Activated CD4-positive, alpha-beta T cell treated with anti-CD3 and anti-CD28 coated beads, Interleukin-2, amount 10 ng/mL, durations not matched to agents 7 days and 5 days (primary cell): ENCODE results near the gene ARHGEF17. TPM values are rescaled to one million over a fixed set of nuclear protein-coding genes. Genes with fewer than 3 reads are reported as not detected.

Source experiments
- CTCF ChIA-PET: fragments of 350-600 bp; sonication (Branson Sonifier 250); formaldehyde crosslinking; loops from one replicate; lab custom pipeline; 2021; ENCODE audit warnings: antibody characterized with exemption; lab: Charles Lee
- POLR2A ChIA-PET: fragments of 350-600 bp; sonication (Branson Sonifier 250); formaldehyde crosslinking; loops from one replicate; lab custom pipeline; 2021; ENCODE audit warnings: antibody characterized with exemption; lab: Charles Lee
- DNase-seq: peaks from one replicate; pipeline ENCODE4 v3.0.0-alpha.2; 2020
- H3K27ac Mint-ChIP-seq: one replicate; pipeline ENCODE4 v1.8.0; 2021; ENCODE audit warnings: mild to moderate bottlenecking, moderate library complexity, mixed read lengths
- H3K27me3 Mint-ChIP-seq: one replicate; pipeline ENCODE4 v1.8.0; 2021; ENCODE audit warnings: mixed read lengths
- H3K36me3 Mint-ChIP-seq: one replicate; pipeline ENCODE4 v1.8.0; 2021; ENCODE audit warnings: low read depth, mixed read lengths
- H3K4me1 Mint-ChIP-seq: one replicate; pipeline ENCODE4 v1.8.0; 2021; ENCODE audit warnings: mixed read lengths
- H3K4me3 Mint-ChIP-seq: one replicate; pipeline ENCODE4 v1.8.0; 2021; ENCODE audit warnings: mild to moderate bottlenecking, moderate library complexity, mixed read lengths
- H3K9me3 Mint-ChIP-seq: one replicate; pipeline ENCODE4 v1.8.0; 2021; ENCODE audit warnings: mixed read lengths
- total RNA-seq, 2 experiments: library from RNA; stranded (reverse); gene quantifications; one replicate each; pipeline ENCODE4 v1.2.3, GENCODE V29; 2021

The ARHGEF17 gene
- total RNA-seq, 2 experiments from 2014 or later: not detected

GRCh38 chr11:73322382-73323306, 14.6 kb downstream of the ARHGEF17 start:
- CTCF ChIA-PET: interaction anchor here (1.8 to 5.1 kb wide), 2 partner anchors 13 to 15 kb away, joined by 5 to 26 read pairs; no protein-coding TSS in a partner anchor
- peaks cover 4% of the 10 kb centered on the region for H3K4me1 Mint-ChIP-seq

GRCh38 chr11:73323464-73323863, 15.4 kb downstream of the ARHGEF17 start:
- H3K9me3 Mint-ChIP-seq: no peaks in the 10 kb centered on the region
- ChIA-PET POLR2A (no interaction called here), CTCF (interaction anchor here (1.8 to 5.1 kb wide), 2 partner anchors 12 to 16 kb away, joined by 5 to 26 read pairs; no protein-coding TSS in a partner anchor)
- H3K4me1 Mint-ChIP-seq: peaks cover 4% of the 10 kb centered on the region
- no peaks in the 10 kb centered on the region for H3K36me3 Mint-ChIP-seq
- DNase-seq: no peak
- no peaks in the 10 kb centered on the region for H3K27me3 Mint-ChIP-seq
- H3K4me3 Mint-ChIP-seq: no peak overlapping the region
- no peak overlapping the region for H3K27ac Mint-ChIP-seq

More at GRCh38 chr11:73322382-73323306, 14.6 kb downstream of the ARHGEF17 start:
- H3K9me3 Mint-ChIP-seq: no peaks in the 10 kb centered on the region
- H3K4me3 Mint-ChIP-seq: no peak overlapping the region
- POLR2A ChIA-PET: interaction anchor here (0.6 kb wide), 1 partner anchor 398 kb away, joined by 7 read pairs; no protein-coding TSS in a partner anchor
- H3K27me3 Mint-ChIP-seq: no peaks in the 10 kb centered on the region
- H3K27ac Mint-ChIP-seq: no peak overlapping the region
- no peaks in the 10 kb centered on the region for H3K36me3 Mint-ChIP-seq
- no peak for DNase-seq

- Mint-ChIP-seq H3K36me3 (no peaks in the 10 kb centered on the region), H3K9me3 (no peaks in the 10 kb centered on the region), H3K4me1 (peaks cover 4% of the 10 kb centered on the region), H3K27me3 (no peaks in the 10 kb centered on the region), H3K27ac (no peak overlapping the region), H3K4me3 (no peak overlapping the region)
- ChIA-PET POLR2A (no interaction called here), CTCF (interaction anchor here (1.8 to 5.1 kb wide), 2 partner anchors 12 to 17 kb away, joined by 5 to 26 read pairs; no protein-coding TSS in a partner anchor)
- DNase-seq: no peak
Measured at GRCh38 chr11:73324116-73324515, 16.0 kb downstream of the ARHGEF17 start.

GRCh38 chr11:73324665-73325035, 16.6 kb downstream of the ARHGEF17 start:
- DNase-seq: no peak
- Mint-ChIP-seq H3K9me3 (no peaks in the 10 kb centered on the region), H3K27me3 (no peaks in the 10 kb centered on the region), H3K27ac (no peak overlapping the region), H3K4me1 (peaks cover 4% of the 10 kb centered on the region), H3K4me3 (no peak overlapping the region), H3K36me3 (no peaks in the 10 kb centered on the region)
- POLR2A ChIA-PET: no interaction called here
- CTCF ChIA-PET: interaction anchor here (5.1 kb wide), 1 partner anchor 11 kb away, joined by 26 read pairs; no protein-coding TSS in a partner anchor

GRCh38 chr11:73325036-73325981, 17.2 kb downstream of the ARHGEF17 start:
- peaks cover 4% of the 10 kb centered on the region for H3K4me1 Mint-ChIP-seq
- ChIA-PET POLR2A (no interaction called here), CTCF (interaction anchor here (1.2 to 5.1 kb wide), 3 partner anchors 10 to 26 kb away, joined by 4 to 26 read pairs (median 5); no protein-coding TSS in a partner anchor)
- H3K4me3 Mint-ChIP-seq: no peak overlapping the region
- DNase-seq: no peak
- no peaks in the 10 kb centered on the region for H3K36me3 Mint-ChIP-seq
- no peak overlapping the region for H3K27ac Mint-ChIP-seq
- no peaks in the 10 kb centered on the region for H3K9me3 Mint-ChIP-seq
- no peaks in the 10 kb centered on the region for H3K27me3 Mint-ChIP-seq

GRCh38 chr11:73326929-73327811, 19.1 kb downstream of the ARHGEF17 start:
- CTCF ChIA-PET: interaction anchor here (0.9 to 1.8 kb wide), 4 partner anchors 14 to 38 kb away, joined by 3 to 7 read pairs (median 4); no protein-coding TSS in a partner anchor
- POLR2A ChIA-PET: no interaction called here
- H3K27me3 Mint-ChIP-seq: no peaks in the 10 kb centered on the region

GRCh38 chr11:73327812-73328364, 19.8 kb downstream of the ARHGEF17 start:
- Mint-ChIP-seq H3K27ac (no peak overlapping the region), H3K4me1 (no peaks in the 10 kb centered on the region), H3K4me3 (no peak overlapping the region), H3K36me3 (no peaks in the 10 kb centered on the region), H3K9me3 (no peaks in the 10 kb centered on the region), H3K27me3 (no peaks in the 10 kb centered on the region)
- CTCF ChIA-PET: interaction anchor here (0.7 to 0.9 kb wide), 3 partner anchors 21 to 39 kb away, joined by 3 to 7 read pairs (median 3); no protein-coding TSS in a partner anchor
- POLR2A ChIA-PET: no interaction called here
- DNase-seq: no peak

More at GRCh38 chr11:73326929-73327811, 19.1 kb downstream of the ARHGEF17 start:
- no peaks in the 10 kb centered on the region for H3K36me3 Mint-ChIP-seq
- no peak overlapping the region for H3K4me3 Mint-ChIP-seq
- no peak overlapping the region for H3K27ac Mint-ChIP-seq
- no peaks in the 10 kb centered on the region for H3K9me3 Mint-ChIP-seq
- DNase-seq: no peak
- no peaks in the 10 kb centered on the region for H3K4me1 Mint-ChIP-seq

- Mint-ChIP-seq H3K4me3 (no peak overlapping the region), H3K9me3 (no peaks in the 10 kb centered on the region), H3K36me3 (no peaks in the 10 kb centered on the region), H3K27ac (no peak overlapping the region), H3K27me3 (no peaks in the 10 kb centered on the region), H3K4me1 (no peaks in the 10 kb centered on the region)
- no peak for DNase-seq
- ChIA-PET CTCF (interaction anchor here (0.9 kb wide), 1 partner anchor 20 kb away, joined by 3 read pairs; no protein-coding TSS in a partner anchor), POLR2A (no interaction called here)
Measured at GRCh38 chr11:73330569-73331093, 22.6 kb downstream of the ARHGEF17 start.

- H3K4me3 Mint-ChIP-seq: no peak overlapping the region
- H3K9me3 Mint-ChIP-seq: no peaks in the 10 kb centered on the region
- no peaks in the 10 kb centered on the region for H3K4me1 Mint-ChIP-seq
- no peak for DNase-seq
- no peaks in the 10 kb centered on the region for H3K36me3 Mint-ChIP-seq
- no peaks in the 10 kb centered on the region for H3K27me3 Mint-ChIP-seq
- H3K27ac Mint-ChIP-seq: no peak overlapping the region
- CTCF ChIA-PET: interaction anchor here (0.9 to 1.1 kb wide), 2 partner anchors 20 to 74 kb away, joined by 3 read pairs; no protein-coding TSS in a partner anchor
- POLR2A ChIA-PET: no interaction called here
Measured at GRCh38 chr11:73331138-73331916, 23.3 kb downstream of the ARHGEF17 start.

GRCh38 chr11:73333173-73333572, 25.1 kb downstream of the ARHGEF17 start:
- Mint-ChIP-seq H3K4me3 (no peak overlapping the region), H3K4me1 (no peaks in the 10 kb centered on the region), H3K27ac (no peak overlapping the region), H3K9me3 (no peaks in the 10 kb centered on the region), H3K36me3 (no peaks in the 10 kb centered on the region), H3K27me3 (no peaks in the 10 kb centered on the region)
- CTCF ChIA-PET: interaction anchor here (1.0 to 4.0 kb wide), 5 partner anchors 18 to 44 kb away, joined by 3 to 13 read pairs (median 3); no protein-coding TSS in a partner anchor
- POLR2A ChIA-PET: no interaction called here
- DNase-seq: no peak
